OCI-LY1 (cell line): ENCODE measurements around the gene PRUNE1.

Source experiments
- H2AFZ ChIP-seq: fragments of 200-600 bp; sonication (generic), shearing (Covaris generic); 2 replicates; pipeline ENCODE4 v1.6.0; 2014; ENCODE audit warnings: antibody characterized with exemption, mild to moderate bottlenecking, low read length
- H3F3A ChIP-seq: fragments of 200-600 bp; sonication (generic), shearing (Covaris generic); 2 replicates; pipeline ENCODE4 v1.6.0; 2014; ENCODE audit warnings: mild to moderate bottlenecking, antibody characterized with exemption, low read length, moderate library complexity; ENCODE audit not compliant: insufficient read depth
- H3K27ac ChIP-seq: fragments of 200-600 bp; sonication (generic); 2 replicates; pipeline ENCODE4 v1.5.1; 2014; ENCODE audit warnings: low read length, mixed run types, mild to moderate bottlenecking, low read depth; ENCODE audit not compliant: poor library complexity, severe bottlenecking
- H3K27me3 ChIP-seq: fragments of 200-600 bp; sonication (generic); 2 replicates; pipeline ENCODE4 v1.6.0; 2014; ENCODE audit warnings: antibody characterized with exemption, mild to moderate bottlenecking, low read length, moderate library complexity; ENCODE audit not compliant: insufficient read depth
- H3K36me3 ChIP-seq: fragments of 200-600 bp; sonication (generic); 2 replicates; pipeline ENCODE4 v1.6.1; 2014; ENCODE audit warnings: mild to moderate bottlenecking, antibody characterized with exemption, low read length, moderate library complexity, mixed read lengths; ENCODE audit not compliant: insufficient read depth
- H3K4me1 ChIP-seq: fragments of 200-600 bp; sonication (generic); 2 replicates; pipeline ENCODE4 v1.5.1; 2014; ENCODE audit warnings: mild to moderate bottlenecking, low read length, moderate library complexity; ENCODE audit not compliant: insufficient read depth, severe bottlenecking
- H3K4me2 ChIP-seq: fragments of 200-600 bp; sonication (generic), shearing (Covaris generic); 2 replicates; pipeline ENCODE4 v1.6.1; 2014; ENCODE audit warnings: low read length
- H3K4me3 ChIP-seq: fragments of 200-600 bp; sonication (generic); 2 replicates; pipeline ENCODE4 v1.5.1; 2014; ENCODE audit warnings: low read length, low read depth, mild to moderate bottlenecking, mixed read lengths; ENCODE audit not compliant: poor library complexity, severe bottlenecking
- H3K79me2 ChIP-seq: fragments of 200-600 bp; shearing (Covaris generic); 2 replicates; pipeline ENCODE4 v1.6.1; 2016; ENCODE audit warnings: mixed run types, low read length, mixed read lengths; ENCODE audit not compliant: insufficient read depth
- H3K9ac ChIP-seq: fragments of 200-600 bp; sonication (generic), shearing (Covaris generic); 2 replicates; pipeline ENCODE4 v1.6.1; 2014; ENCODE audit warnings: mild to moderate bottlenecking, low read length, mixed read lengths
- H3K9me2 ChIP-seq: fragments of 200-600 bp; sonication (generic), shearing (Covaris generic); 2 replicates; pipeline ENCODE4 v1.6.1; 2014; ENCODE audit warnings: low read depth, mild to moderate bottlenecking, low read length, mixed read lengths
- H3K9me3 ChIP-seq: fragments of 200-600 bp; shearing (Covaris generic); 2 replicates; pipeline ENCODE4 v1.6.1; 2014; ENCODE audit warnings: low read length, mixed read lengths
- H4K20me1 ChIP-seq: fragments of 200-600 bp; sonication (generic), shearing (Covaris generic); 2 replicates; pipeline ENCODE4 v1.6.0; 2016; ENCODE audit warnings: mild to moderate bottlenecking, low read length; ENCODE audit not compliant: insufficient read depth
- CTCF ChIP-seq: fragments of 200-600 bp; sonication (generic), shearing (Covaris generic); IDR thresholded peaks from 2 replicates; pipeline ENCODE4 v1.5.1; 2017; ENCODE audit warnings: mild to moderate bottlenecking, antibody characterized with exemption, low read length, moderate library complexity, mixed read lengths
- EZH2 ChIP-seq: fragments of 200-600 bp; sonication (generic), shearing (Covaris generic); IDR thresholded peaks from 2 replicates; pipeline ENCODE4 v1.8.0; 2017; ENCODE audit warnings: borderline replicate concordance, mixed run types, mild to moderate bottlenecking, antibody characterized with exemption, low read length, moderate library complexity, mixed read lengths

PRUNE1 gene

DNA sequence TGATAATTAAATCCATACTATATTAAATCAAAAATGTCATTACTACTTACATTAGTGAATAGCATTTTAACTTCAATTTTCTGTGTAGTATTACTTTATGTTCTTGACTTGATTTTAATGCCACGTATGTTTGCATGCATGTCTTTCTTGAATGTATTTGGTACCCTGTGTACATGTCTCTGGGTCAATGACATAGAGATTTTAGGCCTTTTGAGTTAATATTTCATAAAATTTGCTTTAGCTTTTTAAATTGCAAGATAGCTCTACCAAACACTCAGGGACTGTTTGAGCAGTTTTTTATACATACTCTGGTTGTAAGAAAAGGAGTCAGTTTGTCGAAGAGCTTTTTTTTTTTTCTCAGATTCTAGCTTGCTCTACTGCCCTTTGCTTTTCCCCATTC lies 53.5 kb downstream of the PRUNE1 start:
- Histone ChIP-seq H3K9me3 (no peaks in the 10 kb centered on the region), H3K4me1 (peaks cover 42% of the 10 kb centered on the region), H3F3A (0 out of 2 replicates have a peak, but pooled peaks cover 3% of the 10 kb centered on the region), H3K9me2 (no peaks in the 10 kb centered on the region), H3K9ac (peak overlapping the region; percentile 86; the same call in 1 of the 2 replicates), H3K4me3 (peak overlapping the region; percentile 81), H4K20me1 (no peaks in the 10 kb centered on the region), H3K27ac (peak overlapping the region; percentile 64), H2AFZ (no peak overlapping the region), H3K27me3 (no peaks in the 10 kb centered on the region), H3K36me3 (peaks cover 4% of the 10 kb centered on the region; the same call in 1 of the 2 replicates), H3K79me2 (peaks cover 19% of the 10 kb centered on the region; the same call in 1 of the 2 replicates), H3K4me2 (peak overlapping the region; percentile 96)
- TF ChIP-seq CTCF, result no peak
- TF ChIP-seq EZH2, result no peak

DNA sequence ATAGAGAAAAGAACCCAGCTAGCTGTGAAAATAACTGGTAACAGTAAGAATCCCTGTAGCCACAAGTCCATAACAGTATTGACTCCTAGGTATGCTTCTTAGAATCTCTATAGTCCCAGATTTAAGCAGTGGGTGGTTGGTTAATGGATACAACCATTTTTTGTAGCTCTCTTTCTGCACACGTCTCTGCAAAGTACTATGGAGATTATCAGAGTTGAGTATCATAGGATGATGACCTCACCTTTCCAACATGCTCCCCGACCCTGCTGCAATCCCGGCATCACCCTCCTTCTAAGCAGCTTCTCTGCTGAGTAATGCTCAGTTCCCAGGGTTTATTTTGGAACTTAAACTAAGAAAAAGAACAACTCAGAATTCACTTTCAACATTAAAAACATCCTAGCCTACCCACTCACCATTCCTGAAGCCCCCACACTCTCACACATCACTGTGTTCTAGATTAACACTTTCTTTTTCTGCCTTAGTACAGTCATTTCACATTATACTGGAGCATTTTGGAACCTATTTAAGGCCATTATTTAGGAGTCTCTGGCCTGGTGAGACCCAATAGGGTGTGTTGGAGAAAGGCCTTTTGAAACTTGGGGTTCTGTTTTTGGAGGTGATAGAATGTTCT lies 54.6 kb downstream of the PRUNE1 start:
- Histone ChIP-seq H3K9ac (no peak overlapping the region), H3K4me2 (no peak overlapping the region), H2AFZ (no peak overlapping the region), H3K9me3 (no peaks in the 10 kb centered on the region), H3K27me3 (no peaks in the 10 kb centered on the region), H3K79me2 (peaks cover 19% of the 10 kb centered on the region; the same call in 1 of the 2 replicates), H3F3A (0 out of 2 replicates have a peak, but pooled peaks cover 5% of the 10 kb centered on the region), H3K9me2 (no peaks in the 10 kb centered on the region), H4K20me1 (no peaks in the 10 kb centered on the region), H3K4me3 (no peak overlapping the region), H3K27ac (no peak overlapping the region), H3K36me3 (no peaks in the 10 kb centered on the region), H3K4me1 (peaks cover 31% of the 10 kb centered on the region)
- no peak for TF ChIP-seq CTCF
- TF ChIP-seq EZH2, result no peak

DNA sequence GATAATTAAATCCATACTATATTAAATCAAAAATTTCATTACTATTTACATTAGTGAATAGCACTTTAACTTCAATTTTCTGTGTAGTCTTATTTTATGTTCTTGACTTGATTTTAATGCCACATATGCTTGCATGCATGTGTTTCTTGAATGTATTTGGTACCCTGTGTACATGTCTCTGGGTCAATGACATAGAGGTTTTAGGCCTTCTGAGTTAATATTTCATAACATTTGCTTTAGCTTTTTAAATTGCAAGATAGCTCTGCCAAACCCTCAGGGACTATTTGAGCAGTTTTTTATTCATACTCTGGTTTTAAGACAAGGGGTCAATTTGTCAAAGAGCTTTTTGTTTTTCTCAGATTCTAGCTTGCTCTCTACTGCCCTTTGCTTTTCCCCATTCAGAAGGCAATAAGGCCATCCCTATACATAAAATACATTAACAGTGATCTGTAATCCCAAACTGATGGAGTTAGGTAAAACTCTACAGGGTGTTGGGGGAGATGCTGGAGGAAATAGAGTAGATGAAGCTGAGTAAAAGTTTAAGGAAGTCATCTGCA lies 56.9 kb downstream of the PRUNE1 start:
- Histone ChIP-seq H3K79me2 (no peaks in the 10 kb centered on the region; the same call in 1 of the 2 replicates), H2AFZ (no peak overlapping the region), H3F3A (0 out of 2 replicates have a peak, but pooled peaks cover 14% of the 10 kb centered on the region), H3K27me3 (no peaks in the 10 kb centered on the region), H3K9me3 (no peaks in the 10 kb centered on the region), H3K9ac (no peak overlapping the region), H3K36me3 (no peaks in the 10 kb centered on the region), H3K9me2 (no peaks in the 10 kb centered on the region), H4K20me1 (no peaks in the 10 kb centered on the region), H3K4me1 (peaks cover 31% of the 10 kb centered on the region), H3K4me2 (no peak overlapping the region), H3K27ac (peak overlapping the region; percentile 3), H3K4me3 (no peak overlapping the region)
- TF ChIP-seq CTCF (no peak), EZH2 (no peak)
